Activated CD4-positive, CD25-positive, alpha-beta regulatory T cell treated with anti-CD3 and anti-CD28 coated beads, Interleukin-2, amount 50 U/mL, for 16 hours (primary cell): ENCODE measurements around the gene GABRB1.

Experiments used
- DNase-seq: peaks from one replicate; pipeline ENCODE4 v3.0.0-alpha.2; 2020; ENCODE audit warnings: low read depth, low spot score

GABRB1 gene

DNA sequence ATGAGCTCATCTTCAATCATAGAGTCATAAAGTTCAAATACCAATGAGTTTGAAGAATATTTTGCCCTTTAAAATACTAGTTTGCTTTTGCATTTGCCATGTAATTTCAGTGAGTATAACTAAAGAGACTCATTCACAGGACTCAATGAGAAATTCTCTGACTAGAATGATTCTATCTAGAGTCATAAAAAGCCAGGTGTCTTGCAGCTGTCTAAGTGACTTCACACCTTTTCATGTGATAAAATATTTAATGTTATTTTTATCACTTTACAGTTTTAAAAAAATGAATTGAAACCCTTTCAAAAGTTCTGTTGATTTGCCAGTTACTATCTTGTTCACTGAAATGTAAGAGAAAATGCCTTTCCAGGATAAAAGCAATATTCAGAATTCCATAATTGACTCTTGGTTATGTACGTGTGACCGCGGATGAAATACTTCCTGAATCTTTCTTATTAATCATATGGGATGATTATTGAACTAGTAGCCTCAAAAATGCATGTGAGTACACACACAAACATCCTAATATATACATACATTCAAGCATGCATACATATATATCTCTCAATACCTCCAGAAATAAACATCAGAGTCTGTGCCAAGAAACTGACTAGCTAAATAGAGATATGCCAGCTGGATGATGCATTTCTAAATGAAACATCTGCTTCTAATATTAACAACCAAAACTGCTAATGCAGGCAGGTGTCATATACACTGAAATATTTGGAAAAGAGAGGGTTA is 87.0 kb downstream of the GABRB1 start:
- no peak for DNase-seq

DNA sequence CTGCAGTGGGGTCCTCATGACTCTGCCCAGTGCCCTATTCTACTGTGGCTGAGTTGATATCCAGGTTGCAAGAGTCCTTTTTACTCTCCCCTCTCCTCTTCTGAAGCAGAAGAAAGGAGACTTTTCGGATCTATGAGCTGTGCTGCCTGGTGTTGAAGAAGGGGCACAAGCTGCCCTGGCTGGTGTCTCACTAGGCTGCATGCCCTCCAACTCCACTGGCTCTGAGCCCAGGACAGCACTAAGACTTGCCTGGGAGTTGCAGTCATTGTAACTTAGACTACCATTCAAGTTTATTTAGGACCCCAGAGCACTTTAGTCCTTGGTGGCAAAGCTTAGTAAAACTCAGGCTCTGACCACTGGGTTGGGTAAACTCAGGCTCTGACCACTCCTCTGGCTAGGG is 89.4 kb downstream of the GABRB1 start:
- DNase-seq: no peak

DNA sequence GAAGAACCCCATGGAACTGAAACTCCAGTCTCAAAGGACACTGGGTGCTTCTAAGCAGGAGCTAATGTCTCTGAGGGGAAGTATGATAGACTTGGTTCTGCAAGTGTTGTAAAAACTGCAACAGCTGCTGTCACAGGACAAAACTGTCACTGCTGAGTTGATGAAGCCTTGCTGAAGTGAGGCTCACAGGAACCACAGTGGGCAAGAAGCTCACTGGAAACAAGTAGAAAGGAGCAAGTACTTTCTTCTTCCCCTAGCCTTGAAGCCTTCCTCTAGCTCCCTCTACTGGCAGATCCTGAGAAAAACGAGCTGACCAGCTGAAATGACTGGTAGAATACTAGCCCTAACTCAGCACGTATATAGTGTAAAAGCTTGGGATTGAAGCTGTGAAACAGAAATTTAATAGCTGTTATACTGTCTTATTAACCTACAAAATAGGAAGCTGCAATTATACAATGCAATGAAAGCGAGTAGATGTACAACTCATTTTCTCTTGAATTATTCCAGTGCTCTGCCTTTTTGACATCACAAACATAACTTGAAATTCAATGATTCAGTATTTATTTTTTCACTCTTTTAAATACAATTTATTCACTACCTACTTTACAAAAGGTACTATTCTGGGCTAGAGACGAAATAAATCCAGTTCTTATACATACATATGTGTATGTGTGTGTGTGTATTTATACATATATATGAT is 91.4 kb downstream of the GABRB1 start:
- DNase-seq: peak; percentile 2

DNA sequence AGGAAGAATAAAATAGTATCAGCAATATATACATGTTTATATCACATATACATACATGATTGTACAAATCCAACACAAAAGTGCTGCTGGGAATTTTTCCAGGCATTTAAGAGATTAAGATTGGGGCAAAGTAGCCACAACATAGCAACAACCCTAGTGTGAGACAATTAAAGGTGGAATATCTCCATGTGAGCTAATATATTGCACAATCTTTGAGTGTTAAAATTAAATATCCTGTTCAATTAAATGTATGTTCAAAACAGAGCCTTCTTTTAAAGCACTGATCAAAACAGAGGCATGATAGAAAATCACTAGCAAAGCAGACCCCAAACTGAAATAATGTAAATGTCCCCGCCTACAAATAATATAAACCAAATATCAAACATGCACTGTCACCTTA is 97.6 kb downstream of the GABRB1 start:
- DNase-seq: no peak

DNA sequence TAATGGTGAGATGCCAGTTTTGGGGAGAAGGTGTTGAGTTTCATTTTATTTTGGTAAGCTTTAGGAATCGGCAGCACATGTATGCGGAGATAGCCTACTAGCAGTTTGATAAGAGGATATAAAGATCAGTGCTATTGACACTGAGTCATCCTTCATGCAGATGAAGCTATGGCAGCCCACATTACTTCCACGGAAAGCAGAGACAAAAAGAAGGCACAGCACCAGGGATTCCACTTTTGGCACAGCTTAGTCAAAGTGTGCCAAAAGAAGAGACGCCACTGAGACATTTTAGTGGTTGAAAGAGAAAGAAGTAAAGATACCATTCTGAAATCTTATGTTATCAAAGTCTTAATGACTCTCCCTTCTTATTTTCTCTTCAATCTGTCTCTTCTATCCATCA is 103.8 kb downstream of the GABRB1 start:
- DNase-seq: no peak

DNA sequence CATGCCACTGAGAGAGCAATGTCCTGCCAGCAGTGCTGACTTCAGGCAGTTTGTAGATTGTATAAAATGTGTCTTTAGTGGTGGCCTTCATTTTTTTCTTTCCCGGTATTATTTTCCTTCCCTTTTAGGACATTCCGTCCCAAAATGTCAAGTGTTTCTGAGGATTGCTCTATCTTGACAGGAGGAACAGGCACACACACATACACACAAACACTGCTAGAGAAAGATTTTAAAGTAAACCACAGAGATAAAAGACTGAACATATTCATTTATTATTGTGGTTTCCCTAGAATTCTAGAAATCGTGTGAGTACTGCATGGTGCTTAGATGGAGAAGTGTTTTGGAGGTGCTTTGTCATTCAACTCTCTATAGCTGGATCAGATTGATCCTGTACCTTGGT is 111.9 kb downstream of the GABRB1 start:
- DNase-seq: no peak

DNA sequence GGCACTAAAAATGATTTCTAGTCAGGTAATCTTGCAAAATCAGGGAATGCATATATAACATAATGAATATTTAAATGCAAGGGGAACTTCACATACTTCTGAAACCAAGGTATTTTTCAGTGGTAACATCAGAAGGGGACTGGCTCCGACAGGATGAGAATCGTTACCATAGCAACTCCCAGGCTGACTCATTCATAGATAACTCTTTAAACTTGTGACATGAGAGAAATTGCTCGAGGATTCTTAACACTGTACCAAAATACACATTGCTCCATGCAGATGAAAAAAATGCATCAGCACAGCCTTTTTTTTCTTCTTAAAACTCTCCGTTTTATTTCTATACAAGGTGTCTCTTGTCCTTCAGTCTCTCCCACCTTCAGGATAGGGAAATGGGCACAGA is 114.3 kb downstream of the GABRB1 start:
- no peak for DNase-seq

DNA sequence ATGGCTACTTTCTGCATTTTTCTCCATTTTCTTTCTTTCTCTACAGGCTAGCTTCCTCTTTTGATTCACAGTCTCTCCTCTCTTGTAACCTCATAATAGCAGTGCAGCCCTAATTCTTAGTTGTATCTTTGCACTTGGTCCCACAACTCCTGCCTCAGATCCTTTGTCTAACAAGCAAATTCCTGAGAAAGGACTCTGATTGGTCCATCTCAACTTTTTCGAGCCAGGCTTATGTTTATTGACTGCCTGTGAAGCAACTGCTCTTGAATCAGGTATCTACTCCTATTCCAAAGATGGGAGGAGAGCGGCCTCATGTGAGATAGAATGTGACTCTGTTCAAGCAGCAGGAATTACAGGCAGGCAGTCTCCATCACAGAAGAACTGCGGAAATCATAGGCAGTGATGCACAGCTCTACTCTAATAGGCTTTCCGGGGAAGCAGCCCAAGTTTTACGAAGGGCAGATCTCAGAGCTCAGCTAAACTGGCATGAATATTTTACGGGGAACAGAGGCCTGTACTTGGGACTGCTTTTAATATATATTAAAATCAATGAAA is 123.5 kb downstream of the GABRB1 start:
- DNase-seq: no peak

DNA sequence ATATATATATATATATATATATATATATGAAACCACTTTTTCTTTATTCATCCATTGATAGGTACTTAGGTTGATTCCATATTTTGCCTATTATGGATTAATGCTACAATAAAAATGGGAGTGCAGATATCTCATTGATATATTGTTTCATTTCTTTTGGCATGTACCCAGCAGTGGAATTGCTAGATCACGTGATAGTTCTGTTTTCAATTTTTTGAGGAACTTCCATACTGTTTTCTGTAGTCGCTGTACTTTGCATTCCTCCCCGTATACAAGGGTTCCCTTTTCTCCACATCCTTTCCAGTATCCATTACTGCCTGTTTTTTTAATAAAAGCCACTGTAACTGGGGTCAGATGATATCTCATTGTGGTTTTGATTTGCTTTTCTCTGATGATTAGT is 124.6 kb downstream of the GABRB1 start:
- DNase-seq: no peak

DNA sequence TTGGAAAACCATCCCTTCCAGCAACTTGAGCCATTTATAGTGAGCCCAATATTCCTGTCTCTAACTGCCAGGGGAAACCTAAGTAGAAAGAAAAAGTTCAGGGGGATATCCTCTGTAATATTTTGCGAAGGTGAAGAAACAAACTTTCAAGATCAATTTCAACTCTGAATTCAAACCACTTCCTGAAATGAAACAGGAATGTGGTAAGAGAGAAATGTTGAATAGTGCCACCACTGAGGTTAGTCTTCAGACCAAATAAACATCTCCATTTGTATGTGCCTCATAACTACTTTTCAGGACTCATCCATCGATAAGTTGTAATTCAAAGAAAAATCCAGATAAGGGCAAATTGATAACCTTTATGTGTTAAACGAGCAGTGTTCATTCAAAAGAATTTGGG is 128.7 kb downstream of the GABRB1 start:
- no peak for DNase-seq

DNA sequence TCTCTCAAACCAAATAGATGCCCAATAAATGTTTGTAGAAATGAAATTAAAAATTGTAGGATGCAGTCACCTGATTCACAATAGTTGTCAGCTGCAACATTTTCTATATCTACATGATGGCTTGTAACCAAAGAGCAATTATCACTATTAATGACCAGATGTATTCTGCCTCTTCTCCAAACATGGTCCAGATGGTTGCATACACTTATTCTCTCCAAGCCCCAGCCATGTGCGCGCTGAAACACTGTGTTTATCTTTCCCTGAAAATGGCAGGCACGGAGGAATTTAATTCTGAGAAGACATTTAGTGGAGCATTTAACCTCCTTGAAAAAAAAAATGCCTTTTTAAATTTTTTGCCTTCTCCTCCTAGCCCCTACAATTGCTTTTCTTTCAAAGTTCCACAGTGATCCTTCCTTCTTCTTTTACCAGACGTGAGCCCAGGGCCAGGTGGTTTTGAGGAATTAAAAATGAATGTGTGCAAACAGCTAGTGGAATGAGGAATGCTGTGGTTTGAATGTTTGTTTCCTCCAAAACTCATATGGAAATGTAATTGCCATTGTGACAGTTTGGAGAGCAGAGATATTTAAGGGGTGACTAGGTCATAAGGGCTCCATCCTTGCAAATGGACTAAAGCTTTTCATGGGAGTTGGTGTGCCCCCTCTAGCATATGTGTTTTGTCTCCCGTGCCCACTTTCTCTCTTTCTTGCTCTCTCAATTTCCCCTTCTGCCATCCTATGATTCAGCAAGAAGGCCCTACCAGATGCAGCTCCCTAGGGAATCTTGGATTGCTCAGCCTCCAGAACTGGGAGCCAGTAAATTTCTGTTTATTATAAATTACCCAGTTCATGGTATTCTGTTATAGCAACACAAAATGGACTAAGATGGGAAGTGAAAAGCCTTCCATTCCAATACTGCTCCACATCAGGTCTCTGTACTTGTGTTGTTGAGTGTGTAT is 136.0 kb downstream of the GABRB1 start:
- no peak for DNase-seq

DNA sequence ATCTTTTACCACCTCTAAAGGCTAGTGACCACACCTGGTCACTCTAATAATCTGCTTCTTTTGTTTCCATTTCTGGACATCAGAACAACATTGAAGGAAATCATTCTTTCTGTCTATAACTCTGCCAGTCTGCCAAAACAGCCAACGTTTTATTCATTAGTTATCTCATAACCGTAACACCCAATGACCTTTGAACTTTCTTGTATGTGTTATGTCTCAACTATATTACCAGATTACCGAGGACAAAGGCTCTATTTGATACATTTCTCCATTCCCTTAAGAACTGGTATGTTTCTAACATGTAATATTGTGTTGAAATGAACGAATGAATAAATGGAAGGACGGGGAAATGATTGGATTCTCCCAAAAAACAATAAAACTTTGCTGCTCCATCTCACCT is 152.7 kb downstream of the GABRB1 start:
- no peak for DNase-seq

DNA sequence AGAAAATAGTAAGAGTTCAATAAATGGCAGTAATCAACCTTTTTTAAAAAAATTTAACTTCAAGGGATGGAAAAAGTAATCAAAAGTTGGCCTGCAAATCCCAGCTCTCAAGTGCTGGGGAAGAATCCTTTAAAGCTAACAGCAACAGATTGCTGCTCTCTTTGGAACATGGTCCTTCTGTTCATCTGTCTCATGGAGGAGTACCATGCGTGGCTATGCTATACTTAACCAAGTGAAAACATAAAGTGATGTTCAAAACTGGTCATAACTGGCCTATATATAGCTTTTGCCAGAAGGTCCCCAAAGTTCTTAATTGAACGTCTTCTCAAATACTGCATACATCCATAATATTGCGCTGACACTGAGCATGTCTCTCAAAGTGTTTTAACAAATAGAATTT is 154.4 kb downstream of the GABRB1 start:
- DNase-seq: no peak

DNA sequence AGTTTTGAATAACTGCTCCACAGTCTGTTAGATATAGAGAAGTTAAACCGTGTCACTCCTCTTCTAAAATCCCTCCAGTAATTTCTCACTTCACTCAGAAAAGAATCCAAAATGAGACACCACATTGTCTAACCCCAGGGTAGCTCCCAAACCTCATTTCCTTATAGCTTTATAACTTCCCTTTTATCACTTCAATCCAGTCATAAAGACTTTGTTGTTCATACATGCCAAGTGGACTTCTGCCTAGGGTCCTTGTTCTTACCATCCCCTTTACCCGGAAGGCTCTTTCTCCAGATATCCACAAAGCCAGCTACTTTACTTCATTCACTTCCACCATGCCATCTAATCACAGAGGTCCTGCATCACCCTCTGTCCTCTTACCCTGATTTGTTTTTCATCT is 156.2 kb downstream of the GABRB1 start:
- DNase-seq: no peak

DNA sequence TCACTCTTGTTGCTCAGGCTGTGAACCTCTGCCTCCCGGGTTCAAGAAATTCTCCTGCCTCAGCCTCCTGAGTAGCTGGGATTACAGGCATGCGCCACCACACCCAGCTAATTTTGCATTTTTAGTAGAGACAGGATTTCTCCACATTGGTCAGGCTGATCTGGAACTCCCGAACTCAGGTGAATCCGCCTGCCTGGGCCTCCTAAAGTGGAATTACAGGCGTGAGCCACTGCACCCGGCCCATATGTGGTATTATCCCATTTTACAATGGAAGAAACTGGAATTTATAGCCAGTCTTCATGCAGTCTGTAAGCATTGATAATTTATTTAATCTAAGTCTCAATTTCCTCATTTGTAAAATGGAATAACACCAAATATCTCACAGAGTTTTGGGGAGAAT is 161.8 kb downstream of the GABRB1 start:
- no peak for DNase-seq

DNA sequence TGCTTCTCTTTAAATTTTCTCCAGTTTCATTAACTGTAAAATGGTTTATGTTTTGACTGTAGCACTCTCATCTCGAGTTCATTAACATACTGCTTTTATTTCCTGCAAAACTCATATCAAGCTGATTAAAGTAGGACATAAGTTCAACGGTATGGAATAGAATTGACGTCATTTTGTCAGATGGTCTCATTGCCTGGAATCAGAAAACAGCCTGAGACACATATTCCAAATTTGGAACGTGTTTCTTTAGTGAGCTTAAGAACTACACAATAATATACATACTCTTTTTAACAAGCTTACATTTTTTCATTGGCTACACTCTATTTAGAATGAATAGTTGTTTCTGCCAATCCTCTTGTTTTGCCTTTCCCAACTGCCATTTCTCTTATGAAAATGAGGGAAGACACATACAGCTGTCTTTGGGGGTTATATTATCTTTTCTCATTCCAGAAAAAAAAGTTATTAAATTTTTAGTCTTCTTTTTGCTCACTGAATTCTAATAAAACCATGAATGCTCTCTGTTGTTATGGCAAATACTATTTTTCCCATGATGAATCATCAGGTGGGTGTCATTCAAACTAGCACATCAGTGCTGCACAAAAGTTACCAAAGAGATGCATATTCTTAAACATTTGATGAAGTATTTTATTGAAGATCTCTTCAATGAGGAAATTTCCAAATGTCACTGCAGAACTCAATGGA is 162.8 kb downstream of the GABRB1 start:
- DNase-seq: no peak

DNA sequence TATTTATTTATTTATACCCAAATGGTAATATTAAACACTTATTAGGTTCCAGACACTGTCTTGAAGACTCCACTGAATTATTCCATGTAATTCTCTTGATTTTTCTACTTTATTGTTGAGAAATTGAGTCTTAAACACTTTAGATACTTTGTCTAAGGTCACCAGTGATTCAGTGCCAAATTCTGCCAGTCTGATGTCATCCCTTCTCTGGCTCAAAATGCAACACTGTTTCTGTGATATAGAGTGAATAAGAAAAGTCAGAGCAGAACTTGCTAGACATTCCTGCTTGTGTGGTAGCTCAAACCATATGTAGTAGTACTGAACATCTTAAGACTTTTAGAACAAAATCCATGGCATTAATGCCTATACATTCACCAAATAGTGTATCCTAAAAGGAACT is 164.3 kb downstream of the GABRB1 start:
- no peak for DNase-seq

DNA sequence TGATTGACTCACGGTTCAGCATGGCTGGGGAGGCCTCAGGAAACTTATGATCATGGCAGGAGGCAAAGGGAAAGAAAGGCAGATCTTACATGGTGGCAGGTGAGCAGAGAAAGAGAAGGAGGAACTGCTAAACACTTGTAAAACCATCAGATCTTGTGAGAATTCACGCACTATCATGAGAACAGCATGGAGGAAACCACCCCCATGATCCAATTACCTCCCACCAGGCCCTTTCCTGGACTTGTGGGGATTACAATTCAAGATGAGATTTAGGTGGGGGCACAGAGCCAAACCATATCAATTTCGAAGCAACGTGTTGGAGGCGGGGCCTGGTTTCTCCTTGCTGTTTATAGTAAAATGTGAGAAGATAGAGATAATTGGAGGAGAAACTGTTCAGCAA is 167.4 kb downstream of the GABRB1 start:
- no peak for DNase-seq

DNA sequence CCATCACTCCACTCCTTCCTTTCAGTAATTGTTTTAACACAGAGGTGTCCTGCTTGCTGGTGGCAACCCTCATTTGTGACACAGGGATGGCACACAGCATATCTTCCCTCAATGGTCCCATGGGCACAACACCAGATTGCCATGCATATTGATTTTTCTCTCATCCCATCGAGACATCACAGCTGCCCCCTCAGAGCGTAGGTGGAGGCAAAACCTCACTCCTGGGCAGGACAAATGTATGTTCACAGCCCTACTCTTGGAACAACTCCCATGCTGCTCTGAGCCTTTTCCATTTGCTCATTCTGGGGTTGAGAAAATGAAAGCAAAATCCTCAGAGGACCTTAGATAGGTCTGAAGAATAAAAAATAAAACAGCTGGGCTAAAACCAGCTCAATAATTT is 172.2 kb downstream of the GABRB1 start:
- DNase-seq: no peak

DNA sequence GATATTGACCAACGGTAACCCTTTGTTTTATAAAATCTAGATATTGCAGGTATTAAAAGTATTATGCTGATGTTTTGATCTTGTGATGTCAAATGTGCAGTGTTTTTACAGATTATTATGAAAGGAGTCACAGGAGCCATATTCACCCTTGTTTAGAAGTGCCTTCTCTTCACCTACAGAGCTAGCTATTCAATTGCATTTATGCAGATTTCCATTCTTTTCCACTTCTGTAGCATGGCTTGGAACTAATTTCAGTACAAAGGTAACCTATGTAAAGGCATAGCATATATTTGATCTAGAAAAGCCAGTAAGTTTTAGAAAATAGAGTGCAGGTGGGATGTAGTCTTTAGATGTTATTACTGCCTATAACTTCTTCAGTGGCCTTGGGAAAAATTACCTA is 176.2 kb downstream of the GABRB1 start:
- DNase-seq: no peak

DNA sequence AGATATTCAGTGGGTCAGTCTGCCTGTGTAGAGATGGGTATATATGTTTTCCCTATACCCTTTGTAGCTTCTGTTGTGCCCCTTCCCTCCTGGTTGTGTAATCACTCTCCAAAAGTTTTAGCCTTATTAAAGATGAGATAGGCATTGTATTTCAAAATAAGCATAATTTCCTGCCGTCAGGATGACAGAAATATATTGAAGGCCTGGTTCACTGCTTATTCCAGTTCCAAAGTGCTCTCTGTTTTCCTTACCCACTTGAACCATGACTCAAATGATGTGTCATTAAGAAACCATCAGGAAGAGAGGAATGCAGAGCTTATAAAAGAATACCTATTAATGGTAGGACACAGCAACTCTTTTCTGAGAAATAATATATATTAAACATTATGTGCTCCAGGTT is 178.5 kb downstream of the GABRB1 start:
- no peak for DNase-seq

DNA sequence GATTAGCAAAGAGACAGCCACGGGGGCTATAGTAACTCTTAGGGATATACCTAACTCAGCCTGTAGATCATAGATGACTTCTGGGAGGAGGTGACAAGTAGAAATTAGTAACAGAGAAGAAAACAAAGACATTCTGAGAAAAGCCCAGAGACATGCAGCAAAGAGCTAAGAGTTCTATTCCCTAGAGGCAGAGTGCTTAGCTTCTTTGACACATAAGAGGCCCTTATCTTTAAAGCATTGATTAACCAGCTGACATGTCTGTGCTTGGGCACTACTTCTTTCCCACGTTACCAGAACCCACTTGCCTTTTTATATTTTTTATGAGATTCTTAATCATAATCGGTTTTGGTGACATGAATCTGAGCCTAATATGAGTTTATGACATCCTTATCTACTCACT is 179.5 kb downstream of the GABRB1 start:
- no peak for DNase-seq
